GM12872 (cell line): ENCODE measurements around the gene FGD5.

Source experiments
- CTCF ChIP-seq: IDR thresholded peaks from 3 replicates; pipeline ENCODE4 v1.5.1; 2011; ENCODE audit warnings: low read depth, mild to moderate bottlenecking, low read length, moderate library complexity; ENCODE audit not compliant: insufficient read depth

FGD5 gene

GRCh38 chr3:14818804-14819500, at the start of gene FGD5:
FGD5 (plus strand) TSS chr3:14818962; CDS start chr3:14819072, 110 bp downstream.
- TF ChIP-seq CTCF: no peak

- no peak for TF ChIP-seq CTCF
These were observed 49.0 kb upstream of the FGD5 start for GRCh38 chr3:14769544-14770325.

- TF ChIP-seq CTCF: no peak
These were observed 48.2 kb upstream of the FGD5 start for GRCh38 chr3:14770591-14770990.

GRCh38 chr3:14771593-14772497, 46.9 kb upstream of the FGD5 start:
- TF ChIP-seq CTCF: no peak

GRCh38 chr3:14772533-14773138, 46.1 kb upstream of the FGD5 start:
- no peak for TF ChIP-seq CTCF

- TF ChIP-seq CTCF: no peak
These were observed 45.5 kb upstream of the FGD5 start for GRCh38 chr3:14773281-14773680.
